H9 (cell line): Measurements from ENCODE around the gene C20orf204. TPM values are rescaled to one million over a fixed set of nuclear protein-coding genes. Genes with fewer than 3 reads are reported as not detected.

Source experiments
- DNase-seq: peaks from one replicate; pipeline ENCODE4 v3.0.0-alpha.2; 2017
- H2AFZ ChIP-seq: one replicate; pipeline ENCODE4 v1.6.1; 2013; ENCODE audit warnings: mild to moderate bottlenecking, low read length, control low read depth, moderate library complexity
- H2AK5ac ChIP-seq: 2 replicates; pipeline ENCODE4 v1.6.1; 2013; ENCODE audit warnings: low read length, control low read depth, mixed read lengths; ENCODE audit not compliant: insufficient read length
- H2BK120ac ChIP-seq: one replicate; pipeline ENCODE4 v1.6.1; 2013; ENCODE audit warnings: low read depth, mild to moderate bottlenecking, low read length, control low read depth, inconsistent platforms; ENCODE audit not compliant: poor library complexity, severe bottlenecking
- H2BK12ac ChIP-seq: 2 replicates; pipeline ENCODE4 v1.6.1; 2013; ENCODE audit warnings: low read length, control low read depth, mixed read lengths, low read depth; ENCODE audit not compliant: insufficient read length
- H2BK15ac ChIP-seq: 2 replicates; pipeline ENCODE4 v1.6.1; 2013; ENCODE audit warnings: low read depth, low read length, control low read depth
- H2BK20ac ChIP-seq: one replicate; pipeline ENCODE4 v1.6.1; 2013; ENCODE audit warnings: low read depth, mild to moderate bottlenecking, low read length, control low read depth, inconsistent platforms; ENCODE audit not compliant: poor library complexity, severe bottlenecking
- H2BK5ac ChIP-seq: 2 replicates; pipeline ENCODE4 v1.6.1; 2013; ENCODE audit warnings: low read length, control low read depth, mixed read lengths; ENCODE audit not compliant: insufficient read length
- H3K14ac ChIP-seq: 2 replicates; pipeline ENCODE4 v1.6.1; 2013; ENCODE audit warnings: low read length, control low read depth; ENCODE audit not compliant: insufficient read depth
- H3K18ac ChIP-seq: 2 replicates; pipeline ENCODE4 v1.6.1; 2013; ENCODE audit warnings: low read depth, mild to moderate bottlenecking, mixed read lengths, low read length, control low read depth; ENCODE audit not compliant: insufficient read length
- H3K23ac ChIP-seq: 2 replicates; pipeline ENCODE4 v1.6.1; 2013; ENCODE audit warnings: low read length, control low read depth, mixed read lengths, low read depth; ENCODE audit not compliant: insufficient read length
- H3K23me2 ChIP-seq: 2 replicates; pipeline ENCODE4 v1.6.1; 2013; ENCODE audit warnings: low read depth, mild to moderate bottlenecking, mixed read lengths, low read length, control low read depth; ENCODE audit not compliant: insufficient read length, poor library complexity, severe bottlenecking
- H3K27ac ChIP-seq: 2 replicates; pipeline ENCODE4 v1.5.1; 2013; ENCODE audit warnings: low read length, control low read depth, mixed read lengths, low read depth; ENCODE audit not compliant: insufficient read length
- H3K27me3 ChIP-seq: 2 replicates; pipeline ENCODE4 v1.6.1; 2013; ENCODE audit warnings: low read length, control low read depth, inconsistent platforms; ENCODE audit not compliant: insufficient read depth
- H3K4ac ChIP-seq: 2 replicates; pipeline ENCODE4 v1.6.1; 2013; ENCODE audit warnings: low read depth, mild to moderate bottlenecking, control low read depth, inconsistent platforms, low read length, moderate library complexity
- H3K4me1 ChIP-seq: 2 replicates; pipeline ENCODE4 v1.6.1; 2013; ENCODE audit warnings: low read length, control low read depth, inconsistent platforms; ENCODE audit not compliant: insufficient read depth
- H3K4me2 ChIP-seq: 2 replicates; pipeline ENCODE4 v1.6.1; 2013; ENCODE audit warnings: low read length, control low read depth, mixed read lengths; ENCODE audit not compliant: insufficient read length, insufficient read depth
- H3K56ac ChIP-seq: 2 replicates; pipeline ENCODE4 v1.6.1; 2013; ENCODE audit warnings: low read depth, mild to moderate bottlenecking, mixed read lengths, low read length, control low read depth; ENCODE audit not compliant: insufficient read length
- H3K79me1 ChIP-seq: 2 replicates; pipeline ENCODE4 v1.6.1; 2013; ENCODE audit warnings: low read depth, mild to moderate bottlenecking, moderate library complexity, low read length, control low read depth, inconsistent platforms; ENCODE audit not compliant: insufficient read depth, poor library complexity, severe bottlenecking
- H3K79me2 ChIP-seq: 2 replicates; pipeline ENCODE4 v1.6.1; 2013; ENCODE audit warnings: low read length, control low read depth, inconsistent platforms; ENCODE audit not compliant: insufficient read depth
- H3K9ac ChIP-seq: 2 replicates; pipeline ENCODE4 v1.6.1; 2013; ENCODE audit warnings: low read length, control low read depth, mixed read lengths; ENCODE audit not compliant: insufficient read length; ENCODE audit errors: extremely low read depth
- H3K9me3 ChIP-seq: one replicate; pipeline ENCODE4 v1.6.1; 2013; ENCODE audit warnings: low read depth, low read length, inconsistent platforms; ENCODE audit not compliant: control insufficient read depth
- H3T11ph ChIP-seq: one replicate; pipeline ENCODE4 v1.6.1; 2013; ENCODE audit warnings: mild to moderate bottlenecking, low read length, control low read depth, inconsistent platforms
- H4K20me1 ChIP-seq: one replicate; pipeline ENCODE4 v1.6.1; 2013; ENCODE audit not compliant: control insufficient read depth, insufficient read length, insufficient read depth
- H4K5ac ChIP-seq: 2 replicates; pipeline ENCODE4 v1.6.1; 2013; ENCODE audit warnings: low read depth, mild to moderate bottlenecking, mixed read lengths, low read length, control low read depth; ENCODE audit not compliant: insufficient read length
- H4K8ac ChIP-seq: replicated peaks from 2 replicates; pipeline ENCODE4 v1.6.1; 2013; ENCODE audit warnings: low read length, control low read depth, mixed read lengths, low read depth; ENCODE audit not compliant: insufficient read length
- H4K91ac ChIP-seq: 2 replicates; pipeline ENCODE4 v1.6.1; 2013; ENCODE audit warnings: low read depth, mild to moderate bottlenecking, moderate library complexity, mixed read lengths, low read length, control low read depth; ENCODE audit not compliant: insufficient read length
- H3K27ac Mint-ChIP-seq, 3 experiments: 2 replicates in 2 of 3; 3 replicates in 1 of 3; pipeline ENCODE4 v1.8.0; 2020 to 2021; ENCODE audit warnings: mixed read lengths in 3 of 3, mild to moderate bottlenecking in 1 of 3, moderate library complexity in 1 of 3
- H3K27me3 Mint-ChIP-seq: 2 replicates; pipeline ENCODE4 v1.8.0; 2021; ENCODE audit warnings: low read depth, mild to moderate bottlenecking, moderate library complexity, mixed read lengths
- H3K36me3 Mint-ChIP-seq, 3 experiments: 2 replicates in 2 of 3; 3 replicates in 1 of 3; pipeline ENCODE4 v1.8.0; 2020 to 2021; ENCODE audit warnings: low read depth in 3 of 3, mixed read lengths in 3 of 3; ENCODE audit not compliant: insufficient read depth in 1 of 3
- H3K4me1 Mint-ChIP-seq, 2 experiments: 2 replicates each; pipeline ENCODE4 v1.8.0; 2020; ENCODE audit warnings: mixed read lengths in 2 of 2
- H3K4me3 Mint-ChIP-seq, 2 experiments: 2 replicates in 1 of 2; 3 replicates in 1 of 2; pipeline ENCODE4 v1.8.0; 2020 to 2021; ENCODE audit warnings: mild to moderate bottlenecking in 2 of 2, mixed read lengths in 2 of 2, moderate library complexity in 1 of 2
- H3K9me3 Mint-ChIP-seq, 2 experiments: 2 replicates in 1 of 2; 3 replicates in 1 of 2; pipeline ENCODE4 v1.8.0; 2020; ENCODE audit warnings: mild to moderate bottlenecking in 2 of 2, mixed read lengths in 2 of 2, moderate library complexity in 1 of 2
- WGBS: extraction: QIAGEN DNeasy Blood & Tissue Kit; methylation state at CpG from one replicate; pipeline ENCODE4 v1.1.7; 2013; ENCODE audit warnings: missing lambda C conversion rate, low lambda C conversion rate, mixed read lengths; ENCODE audit not compliant: insufficient read length; ENCODE audit errors: extremely low coverage; 5-methylcytosine and 5-hydroxymethylcytosine counted together
- total RNA-seq: library from RNA; stranded (reverse); gene quantifications from 2 replicates; pipeline ENCODE4 v1.2.1, GENCODE V29; 2021
- TF ChIP-seq, protein P1 (sequence below): fragments of 200-600 bp; sonication (generic); conservative IDR thresholded peaks from 3 replicates; pipeline ENCODE4 v1.8.0; 2021; ENCODE audit warnings: antibody characterized with exemption, mild to moderate bottlenecking

C20orf204 gene
- total RNA-seq, 1 experiment from 2014 or later, result 2.2 TPM

DNA sequence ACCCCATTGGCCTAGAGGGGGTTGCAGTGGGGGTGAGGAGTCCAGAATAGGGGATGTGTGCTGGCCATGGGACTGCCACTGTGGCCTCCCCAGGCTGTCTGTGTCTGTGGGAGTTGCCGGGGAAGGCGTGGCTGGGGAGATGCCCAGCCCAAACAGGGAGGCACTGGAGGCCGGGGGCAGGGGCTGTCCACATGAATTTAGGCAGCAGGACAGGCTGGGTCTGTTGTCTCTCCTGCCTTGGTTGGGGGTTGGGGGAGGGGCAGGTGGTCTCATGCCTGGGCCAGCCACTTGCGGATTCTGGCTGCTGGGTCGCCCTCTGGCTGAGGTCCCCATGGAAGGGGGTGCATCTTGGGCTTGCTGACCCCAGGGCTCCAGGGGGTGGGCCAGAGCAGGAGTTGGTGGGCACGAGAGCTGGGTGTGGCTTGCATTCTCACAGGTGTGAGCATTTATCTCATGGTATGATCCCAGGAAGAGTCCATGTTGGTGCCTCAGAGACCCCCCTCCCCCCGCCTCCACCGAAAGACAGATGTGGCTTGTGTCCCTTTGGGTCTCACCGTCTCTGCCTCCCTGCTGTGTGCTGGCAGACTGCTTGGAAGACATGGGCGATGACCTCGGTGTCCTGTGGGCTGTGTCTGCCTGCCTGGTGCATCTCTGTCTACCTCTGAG, 9.5 kb downstream of the C20orf204 start:
- Histone ChIP-seq H3K56ac (no peak overlapping the region), H3K23ac (no peak overlapping the region), H2BK5ac (no peak overlapping the region), H3K79me1 (no peaks in the 10 kb centered on the region), H2BK12ac (no peak overlapping the region), H3K4ac (no peak overlapping the region), H2AFZ (no peak overlapping the region), H4K91ac (no peak overlapping the region), H2BK120ac (no peak overlapping the region), H3K27ac (no peak overlapping the region), H4K8ac (no peak overlapping the region), H3K9me3 (no peaks in the 10 kb centered on the region), H2AK5ac (no peak overlapping the region), H3K14ac (no peak overlapping the region), H4K20me1 (no peaks in the 10 kb centered on the region), H2BK15ac (no peak overlapping the region), H3K4me1 (no peaks in the 10 kb centered on the region), H3K27me3 (peaks cover 37% of the 10 kb centered on the region; the same call in 1 of the 2 replicates), H3K23me2 (peaks cover 3% of the 10 kb centered on the region), H2BK20ac (no peak overlapping the region), H3K9ac (no peak overlapping the region), H3K4me2 (no peak overlapping the region), H3T11ph (no peak overlapping the region), H4K5ac (no peak overlapping the region), H3K18ac (no peak overlapping the region), H3K79me2 (no peaks in the 10 kb centered on the region)
- no CpG with 5 or more reads among the region's 11 CpGs for WGBS
- TF ChIP-seq, protein P1, sequence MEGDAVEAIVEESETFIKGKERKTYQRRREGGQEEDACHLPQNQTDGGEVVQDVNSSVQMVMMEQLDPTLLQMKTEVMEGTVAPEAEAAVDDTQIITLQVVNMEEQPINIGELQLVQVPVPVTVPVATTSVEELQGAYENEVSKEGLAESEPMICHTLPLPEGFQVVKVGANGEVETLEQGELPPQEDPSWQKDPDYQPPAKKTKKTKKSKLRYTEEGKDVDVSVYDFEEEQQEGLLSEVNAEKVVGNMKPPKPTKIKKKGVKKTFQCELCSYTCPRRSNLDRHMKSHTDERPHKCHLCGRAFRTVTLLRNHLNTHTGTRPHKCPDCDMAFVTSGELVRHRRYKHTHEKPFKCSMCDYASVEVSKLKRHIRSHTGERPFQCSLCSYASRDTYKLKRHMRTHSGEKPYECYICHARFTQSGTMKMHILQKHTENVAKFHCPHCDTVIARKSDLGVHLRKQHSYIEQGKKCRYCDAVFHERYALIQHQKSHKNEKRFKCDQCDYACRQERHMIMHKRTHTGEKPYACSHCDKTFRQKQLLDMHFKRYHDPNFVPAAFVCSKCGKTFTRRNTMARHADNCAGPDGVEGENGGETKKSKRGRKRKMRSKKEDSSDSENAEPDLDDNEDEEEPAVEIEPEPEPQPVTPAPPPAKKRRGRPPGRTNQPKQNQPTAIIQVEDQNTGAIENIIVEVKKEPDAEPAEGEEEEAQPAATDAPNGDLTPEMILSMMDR, result no peak
- Mint-ChIP-seq H3K9me3 (peaks cover 0 to 3% of the 10 kb centered on the region in 2 experiments; a peak in 1 of 5 replicates), H3K27ac (no peak overlapping the region), H3K36me3 (peaks cover 0 to 2% (median 0%) of the 10 kb centered on the region in 3 experiments; a peak in 2 of 7 replicates), H3K27me3 (peaks cover 81% of the 10 kb centered on the region), H3K4me1 (peaks cover 12 to 21% of the 10 kb centered on the region in 2 experiments), H3K4me3 (no peak overlapping the region; a peak in 1 of 5 replicates)
- DNase-seq, result no peak
